ENCODE measurements around the gene PDE7B. TPM values are rescaled to one million over a fixed set of nuclear protein-coding genes. Genes with fewer than 3 reads are reported as not detected.

Gene PDE7B
- total RNA-seq, 3 donors from 2014 or later = 2.1 to 4.0 (median 2.2) TPM

- Histone ChIP-seq H3K4me1 (ENCODE audit: low read depth) (no peaks in the 10 kb centered on the region), H3K9me3 (no peaks in the 10 kb centered on the region), H3K36me3 (ENCODE audit: low read depth) (no peaks in the 10 kb centered on the region), H3K4me3 (no peak overlapping the region)
- no peak for TF ChIP-seq CTCF (IDR thresholded peaks at IDR 0.05)
- intact Hi-C loops (cut with DNase I, micrococcal nuclease) = no loop called here
- no peak for ATAC-seq
- no peak for DNase-seq
These were observed 207.8 kb downstream of the PDE7B start for GRCh38 chr6:136059308-136059707.

GRCh38 chr6:136060052-136060451 lies 208.6 kb downstream of the PDE7B start:
- no peaks in the 10 kb centered on the region for H3K4me1 ChIP-seq (ENCODE audit: low read depth)

GRCh38 chr6:136060759-136061158 lies 209.3 kb downstream of the PDE7B start:
- intact Hi-C loops (cut with DNase I, micrococcal nuclease) = no loop called here
- no peaks in the 10 kb centered on the region for H3K9me3 ChIP-seq
- no peak overlapping the region for H3K4me3 ChIP-seq
- no peaks in the 10 kb centered on the region for H3K4me1 ChIP-seq (ENCODE audit: low read depth)
- TF ChIP-seq CTCF (IDR thresholded peaks at IDR 0.05) = no peak
- DNase-seq (no peak), ATAC-seq (no peak)
- no peaks in the 10 kb centered on the region for H3K36me3 ChIP-seq (ENCODE audit: low read depth)

More at GRCh38 chr6:136060052-136060451, 208.6 kb downstream of the PDE7B start:
- ATAC-seq (no peak), DNase-seq (no peak)
- H3K4me3 ChIP-seq = no peak overlapping the region
- H3K36me3 ChIP-seq (ENCODE audit: low read depth) = no peaks in the 10 kb centered on the region
- no peaks in the 10 kb centered on the region for H3K9me3 ChIP-seq
- no peak for TF ChIP-seq CTCF (IDR thresholded peaks at IDR 0.05)
- intact Hi-C loops (cut with DNase I, micrococcal nuclease) = no loop called here

GRCh38 chr6:136061701-136062100 lies 210.2 kb downstream of the PDE7B start:
- TF ChIP-seq CTCF (IDR thresholded peaks at IDR 0.05) = no peak
- no peak for DNase-seq
- Histone ChIP-seq H3K4me1 (ENCODE audit: low read depth) (no peaks in the 10 kb centered on the region), H3K36me3 (ENCODE audit: low read depth) (no peaks in the 10 kb centered on the region), H3K9me3 (no peaks in the 10 kb centered on the region), H3K4me3 (no peak overlapping the region)
- no peak for ATAC-seq
- intact Hi-C loops (cut with DNase I, micrococcal nuclease) = no loop called here

GRCh38 chr6:136063096-136063495 lies 211.6 kb downstream of the PDE7B start:
- ATAC-seq = no peak
- Histone ChIP-seq H3K4me3 (no peak overlapping the region), H3K4me1 (ENCODE audit: low read depth) (no peaks in the 10 kb centered on the region), H3K36me3 (ENCODE audit: low read depth) (no peaks in the 10 kb centered on the region), H3K9me3 (no peaks in the 10 kb centered on the region)
- intact Hi-C loops (cut with DNase I, micrococcal nuclease) = no loop called here
- TF ChIP-seq CTCF (IDR thresholded peaks at IDR 0.05) = no peak
- DNase-seq = no peak

GRCh38 chr6:136066005-136066404 lies 214.5 kb downstream of the PDE7B start:
- TF ChIP-seq CTCF (IDR thresholded peaks at IDR 0.05) = no peak
- intact Hi-C loops (cut with DNase I, micrococcal nuclease) = no loop called here

More at GRCh38 chr6:136066005-136066404, 214.5 kb downstream of the PDE7B start:
- H3K36me3 ChIP-seq (ENCODE audit: low read depth) = no peaks in the 10 kb centered on the region
- no peaks in the 10 kb centered on the region for H3K9me3 ChIP-seq
- no peak overlapping the region for H3K4me3 ChIP-seq
- ATAC-seq (no peak), DNase-seq (no peak)
- no peaks in the 10 kb centered on the region for H3K4me1 ChIP-seq (ENCODE audit: low read depth)

All from mucosa of descending colon (tissue), 3 donors.